HG03575 (cell line): Measurements from ENCODE around the gene NFATC1.

ENCODE experiments used
- ATAC-seq: cut with Tn5 transposase; IDR thresholded peaks from one replicate; pipeline ENCODE4 v1.9.1; 2021; ENCODE audit not compliant: unreplicated experiment, insufficient number of reproducible peaks, low FRiP score; ENCODE audit errors: extremely low read depth

Gene NFATC1

DNA sequence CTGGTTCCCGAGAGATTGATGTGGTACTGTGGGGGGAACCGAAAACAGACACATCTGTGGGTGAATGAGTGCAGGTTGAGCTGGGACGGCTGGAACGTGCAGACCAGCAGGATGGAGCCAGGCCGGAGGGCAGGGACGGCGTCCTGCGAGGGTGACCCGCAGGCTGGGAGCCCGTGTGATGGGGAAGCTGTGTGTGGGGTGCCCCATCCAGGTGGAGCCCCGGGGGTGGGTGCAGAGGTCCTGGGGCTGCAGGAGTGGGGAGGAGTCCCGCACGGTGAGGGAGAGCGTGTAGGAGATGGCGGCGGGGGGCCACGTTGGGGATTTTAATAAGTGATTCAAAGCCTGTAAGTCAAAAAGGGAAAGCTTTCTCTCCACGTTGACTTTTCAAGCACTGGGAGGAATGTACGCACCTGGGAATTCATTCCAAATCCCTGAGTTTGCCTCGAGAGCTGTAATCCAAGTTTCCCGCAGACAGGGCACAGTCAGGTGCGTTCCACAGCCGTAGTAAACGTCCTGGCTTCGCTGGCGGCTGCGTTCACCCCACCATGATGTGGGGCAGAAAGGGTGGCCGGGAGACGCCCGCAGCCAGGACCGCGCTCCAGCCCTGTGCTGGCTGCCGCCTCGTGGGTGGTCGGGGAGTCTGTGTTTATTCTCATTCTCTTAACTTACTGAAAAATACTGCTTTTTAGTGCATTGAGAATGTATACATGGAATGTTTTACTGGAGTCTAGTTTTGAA, 54.0 kb downstream of the NFATC1 start:
- ATAC-seq, result no peak

DNA sequence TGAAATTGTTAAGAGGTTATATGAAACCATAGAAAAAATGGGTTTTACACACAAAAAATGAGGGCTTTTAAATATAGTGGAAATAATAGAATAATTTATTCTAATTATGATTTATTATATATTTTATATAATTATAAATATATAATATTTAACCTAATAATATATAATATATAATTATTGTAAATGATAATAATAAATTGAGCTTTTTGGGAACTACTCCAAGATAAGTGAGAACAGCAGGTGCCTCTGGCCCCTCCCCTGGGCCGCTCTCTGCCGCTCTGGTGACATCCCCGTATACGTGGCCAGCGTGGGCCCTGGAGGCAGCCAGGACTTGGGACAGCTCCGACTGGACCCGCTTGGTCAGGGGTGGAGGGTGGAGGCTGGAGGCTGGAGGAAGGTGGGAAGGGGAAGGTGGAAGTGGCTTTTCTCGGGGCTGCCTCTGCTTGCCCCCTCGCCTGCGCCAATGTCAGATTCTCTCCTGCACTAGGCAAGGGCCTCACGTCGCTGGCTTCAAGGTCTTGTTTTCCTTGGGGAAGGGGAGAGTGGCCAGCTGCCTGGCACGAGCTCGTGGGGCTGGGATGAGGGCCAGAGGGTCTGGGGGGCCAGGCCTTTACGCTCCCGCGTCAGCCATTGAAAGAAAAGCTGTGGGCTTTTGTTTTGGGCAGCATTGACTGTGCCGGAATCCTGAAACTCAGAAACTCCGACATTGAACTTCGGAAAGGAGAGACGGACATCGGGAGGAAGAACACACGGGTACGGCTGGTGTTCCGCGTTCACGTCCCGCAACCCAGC, 54.8 kb downstream of the NFATC1 start:
- ATAC-seq, result no peak

DNA sequence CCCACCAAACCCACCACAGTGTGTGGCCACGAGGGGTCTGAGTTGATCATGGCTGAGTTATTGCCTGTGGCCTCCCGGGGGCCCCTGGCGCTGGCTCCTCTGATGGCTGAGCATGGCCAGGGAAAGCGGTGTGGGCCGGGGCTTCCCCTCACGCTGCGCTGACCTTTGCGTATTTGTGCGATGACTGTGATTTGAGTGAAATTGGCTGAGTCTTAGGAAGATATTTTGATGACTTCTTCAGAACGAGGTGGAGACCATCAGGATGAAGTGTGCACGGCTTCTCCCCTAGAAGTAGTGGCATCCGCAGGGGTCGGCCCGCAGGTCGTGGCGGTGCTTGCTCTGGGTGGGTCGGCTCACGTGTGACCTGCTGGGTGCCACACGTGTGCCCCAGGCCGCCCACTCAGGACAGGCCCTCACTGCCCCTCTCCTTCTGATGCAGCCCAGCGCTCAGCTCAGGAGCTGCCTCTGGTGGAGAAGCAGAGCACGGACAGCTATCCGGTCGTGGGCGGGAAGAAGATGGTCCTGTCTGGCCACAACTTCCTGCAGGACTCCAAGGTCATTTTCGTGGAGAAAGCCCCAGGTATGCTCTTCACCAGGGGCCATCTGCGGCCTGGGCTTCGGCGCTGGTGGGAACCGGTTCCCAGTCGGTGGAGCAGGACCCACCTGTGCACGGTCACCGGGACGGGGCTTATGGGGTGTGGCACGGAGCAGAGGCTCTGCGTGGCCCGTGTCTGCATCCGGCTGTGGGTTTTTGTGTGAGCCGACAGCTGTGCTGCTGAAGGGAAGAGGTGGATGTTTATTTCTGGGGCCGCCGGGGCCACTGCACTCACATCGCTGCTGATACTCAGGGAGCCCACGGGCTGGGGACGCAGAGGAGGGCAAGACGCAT, 55.8 kb downstream of the NFATC1 start:
- no peak for ATAC-seq

DNA sequence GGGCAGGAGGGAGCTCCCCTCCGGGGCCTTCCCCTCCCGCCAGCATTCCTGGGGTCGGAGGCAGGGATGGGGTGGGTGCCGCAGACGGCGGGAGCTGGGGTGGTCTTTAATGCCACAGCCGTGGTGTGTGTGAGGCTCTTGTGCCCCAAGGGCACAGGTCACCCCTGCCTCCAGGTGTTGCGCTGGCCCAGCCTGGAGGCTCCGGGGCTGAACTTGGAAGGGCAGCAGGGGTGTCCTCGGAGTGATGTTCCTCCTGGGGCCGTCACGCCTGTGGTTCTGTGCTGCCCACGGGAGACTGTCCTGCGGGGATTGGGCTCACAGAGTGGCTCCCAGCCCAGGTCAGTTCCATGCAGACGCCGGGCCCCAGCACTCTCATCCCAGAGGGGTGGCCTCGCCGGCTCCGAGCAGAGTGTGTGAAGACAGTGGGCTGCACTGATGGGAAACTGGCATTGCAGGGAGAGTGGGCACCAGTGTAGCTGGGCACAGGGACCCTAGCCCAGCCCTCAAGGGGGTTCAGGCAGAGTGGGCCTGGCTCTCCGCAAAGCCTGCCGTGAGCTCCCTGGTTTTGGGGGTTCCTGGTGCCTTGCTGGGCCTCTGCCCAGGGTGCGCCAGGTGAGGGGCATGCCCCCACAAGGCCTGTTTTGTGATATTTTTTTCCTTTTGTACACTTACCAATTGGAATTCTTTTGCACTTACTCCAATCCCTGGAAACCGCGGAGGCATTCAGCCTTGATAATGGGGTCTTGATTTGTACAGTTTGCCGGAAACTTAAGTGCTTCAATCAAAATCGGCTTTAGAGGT, 56.7 kb downstream of the NFATC1 start:
- no peak for ATAC-seq

DNA sequence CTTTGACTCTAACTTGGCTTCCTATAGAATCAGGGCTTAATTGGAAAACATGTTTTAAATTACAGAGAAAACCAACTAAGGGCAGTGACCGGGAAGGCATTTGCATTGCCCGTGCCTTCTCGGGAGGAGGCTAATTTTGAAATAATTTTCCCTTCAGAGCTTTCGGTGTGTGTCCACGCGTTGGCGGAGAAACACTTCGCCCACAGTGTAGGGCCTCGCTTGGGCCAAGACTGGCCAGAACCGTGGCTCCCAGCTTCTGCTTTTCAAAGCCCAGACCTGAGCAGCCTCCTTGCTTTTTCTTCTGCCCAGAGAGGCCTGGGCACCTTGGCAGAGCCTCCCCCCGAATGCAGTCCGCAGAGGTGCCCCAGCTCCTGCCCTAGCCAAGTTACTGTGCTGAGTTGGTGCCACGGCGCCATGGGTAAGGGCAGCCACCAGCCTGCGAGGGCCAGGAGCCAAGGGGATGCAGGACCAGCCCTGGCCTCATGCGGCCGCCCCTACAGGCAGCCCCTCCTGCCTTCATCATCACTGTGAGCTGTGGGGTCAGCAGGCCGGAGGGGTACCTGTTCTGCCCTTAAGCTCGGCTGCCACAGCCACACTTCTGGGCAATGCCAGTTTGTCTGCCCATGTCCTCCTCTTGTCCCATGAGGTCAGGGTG, 57.4 kb downstream of the NFATC1 start:
- no peak for ATAC-seq

DNA sequence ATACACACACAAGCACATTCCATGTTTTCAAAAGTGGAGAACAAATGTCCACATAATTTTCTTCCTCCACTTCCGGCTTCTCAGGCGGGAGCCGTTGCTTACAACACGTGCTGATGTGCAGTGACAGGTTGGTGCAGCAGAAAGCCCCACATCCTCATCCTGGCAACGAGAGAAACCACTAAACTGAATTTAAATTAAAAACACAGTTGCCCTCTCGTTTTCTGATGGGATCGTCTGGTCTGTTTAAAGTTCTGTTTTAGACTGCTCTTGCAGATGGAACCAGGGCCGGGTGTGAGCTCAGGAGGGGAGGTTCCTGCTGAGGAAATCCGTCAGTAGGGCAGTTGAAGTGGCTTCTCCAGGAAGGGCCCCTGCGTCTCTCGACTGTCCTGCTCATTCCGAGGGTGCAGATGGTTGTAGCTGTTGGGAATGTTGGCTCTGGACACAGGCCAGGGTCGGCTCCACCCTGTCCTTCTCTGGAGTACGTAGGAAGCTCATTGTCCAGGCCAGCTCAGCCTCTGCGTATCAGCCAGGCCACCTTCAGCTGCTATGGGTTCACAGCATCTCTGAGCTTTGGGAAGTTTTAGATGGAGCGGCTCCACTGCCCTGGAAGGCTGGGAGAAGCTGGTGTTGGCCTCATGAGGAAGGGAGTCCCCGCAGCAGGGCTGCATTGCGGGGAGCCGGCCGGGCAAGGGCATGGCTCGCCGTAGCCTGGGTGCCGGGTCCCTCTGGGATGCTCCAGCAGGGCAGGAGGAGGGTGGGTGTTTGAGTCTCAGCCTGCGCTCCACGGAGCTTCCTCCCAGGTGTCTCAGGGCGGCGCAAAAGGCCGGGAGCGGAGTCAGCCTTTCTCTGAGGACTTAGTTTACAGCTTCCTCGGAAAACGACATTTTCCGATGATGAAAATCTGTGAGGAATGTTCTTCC, 58.3 kb downstream of the NFATC1 start:
- ATAC-seq, result no peak

GRCh38 chr18:79455261-79455660, 59.5 kb downstream of the NFATC1 start:
- ATAC-seq, result no peak

DNA sequence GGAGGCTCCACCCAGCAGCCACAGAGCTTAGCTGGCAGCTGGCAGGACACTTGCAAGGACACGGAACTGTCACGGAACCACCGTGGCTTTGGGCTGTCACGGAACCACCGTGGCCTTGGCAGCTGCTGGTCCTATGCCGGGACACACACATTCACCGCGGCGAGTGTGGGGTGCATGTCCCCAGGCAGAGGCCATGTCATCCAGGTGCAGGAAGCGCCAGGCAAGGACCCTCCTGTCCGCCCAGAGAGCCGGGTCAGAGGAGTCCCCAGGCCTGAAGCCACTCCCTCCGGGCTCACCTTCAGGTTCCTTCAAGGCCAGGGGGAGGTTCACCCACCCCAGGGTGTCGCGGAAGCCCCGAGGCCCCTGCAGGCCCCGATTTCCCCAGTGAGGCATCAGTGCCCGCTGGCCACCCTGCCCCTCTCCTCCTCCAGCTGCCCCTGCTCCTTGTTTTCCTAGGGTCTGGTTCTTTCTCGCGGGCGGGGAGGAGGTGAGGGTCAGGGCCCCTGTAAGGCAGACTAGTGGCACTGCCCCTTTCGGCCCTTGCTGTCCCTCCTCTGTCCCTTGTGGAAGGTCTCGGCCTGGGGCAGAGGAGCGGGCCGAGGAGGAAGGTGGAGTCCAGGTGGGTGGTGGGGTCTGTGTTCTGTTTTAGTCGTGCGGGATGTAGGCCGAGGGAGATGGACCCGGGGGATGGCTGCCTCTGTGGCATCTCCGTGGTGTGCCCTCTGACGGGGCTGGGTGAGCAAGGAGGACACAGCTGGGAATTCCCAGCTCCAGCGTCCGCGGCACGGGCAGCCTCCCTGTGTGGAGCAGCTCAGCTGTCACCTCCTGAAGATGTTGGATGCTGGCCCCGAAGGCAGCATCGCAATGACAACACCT, 60.6 kb downstream of the NFATC1 start:
- ATAC-seq, result no peak

DNA sequence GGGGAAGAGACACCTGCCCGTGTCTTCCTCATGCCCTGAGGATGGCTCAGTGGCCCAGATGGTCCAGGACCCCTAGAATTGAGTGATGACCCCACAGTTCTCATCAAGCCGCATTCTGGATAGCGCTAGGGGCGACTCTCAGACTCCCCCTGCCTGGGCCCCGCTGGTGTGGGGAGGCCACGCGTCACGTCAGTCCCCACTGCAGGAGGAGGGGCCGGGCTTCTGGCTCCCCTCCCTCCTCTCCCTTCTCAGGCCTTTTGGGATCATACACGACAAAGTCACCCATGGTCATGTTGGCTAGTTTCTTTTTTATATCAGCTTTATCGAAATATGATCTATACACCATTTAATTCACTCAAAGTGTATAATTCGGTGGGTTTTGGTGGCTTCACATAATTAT, 61.5 kb downstream of the NFATC1 start:
- ATAC-seq, result no peak

DNA sequence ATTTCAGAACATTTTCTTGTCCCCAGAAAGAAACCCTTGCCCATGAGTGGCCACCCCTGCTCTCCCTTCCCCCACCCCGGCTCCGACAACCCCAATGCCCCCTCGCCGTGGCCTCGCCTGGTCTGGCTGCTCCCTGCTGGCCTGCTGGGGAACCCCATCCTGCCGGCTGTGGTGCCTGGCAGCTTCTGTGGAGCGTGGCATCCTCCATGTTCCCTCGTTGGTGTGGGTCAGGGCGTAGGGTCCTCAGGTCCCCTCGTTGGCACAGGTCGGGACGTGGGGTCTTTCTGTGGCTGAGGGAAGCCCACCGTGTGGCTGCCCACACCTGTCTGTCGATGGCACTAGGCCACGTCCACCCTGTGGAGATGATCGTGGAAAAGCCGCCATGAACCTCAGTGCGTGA, 61.9 kb downstream of the NFATC1 start:
- no peak for ATAC-seq

GRCh38 chr18:79458131-79458838, 62.6 kb downstream of the NFATC1 start:
- ATAC-seq, result no peak

DNA sequence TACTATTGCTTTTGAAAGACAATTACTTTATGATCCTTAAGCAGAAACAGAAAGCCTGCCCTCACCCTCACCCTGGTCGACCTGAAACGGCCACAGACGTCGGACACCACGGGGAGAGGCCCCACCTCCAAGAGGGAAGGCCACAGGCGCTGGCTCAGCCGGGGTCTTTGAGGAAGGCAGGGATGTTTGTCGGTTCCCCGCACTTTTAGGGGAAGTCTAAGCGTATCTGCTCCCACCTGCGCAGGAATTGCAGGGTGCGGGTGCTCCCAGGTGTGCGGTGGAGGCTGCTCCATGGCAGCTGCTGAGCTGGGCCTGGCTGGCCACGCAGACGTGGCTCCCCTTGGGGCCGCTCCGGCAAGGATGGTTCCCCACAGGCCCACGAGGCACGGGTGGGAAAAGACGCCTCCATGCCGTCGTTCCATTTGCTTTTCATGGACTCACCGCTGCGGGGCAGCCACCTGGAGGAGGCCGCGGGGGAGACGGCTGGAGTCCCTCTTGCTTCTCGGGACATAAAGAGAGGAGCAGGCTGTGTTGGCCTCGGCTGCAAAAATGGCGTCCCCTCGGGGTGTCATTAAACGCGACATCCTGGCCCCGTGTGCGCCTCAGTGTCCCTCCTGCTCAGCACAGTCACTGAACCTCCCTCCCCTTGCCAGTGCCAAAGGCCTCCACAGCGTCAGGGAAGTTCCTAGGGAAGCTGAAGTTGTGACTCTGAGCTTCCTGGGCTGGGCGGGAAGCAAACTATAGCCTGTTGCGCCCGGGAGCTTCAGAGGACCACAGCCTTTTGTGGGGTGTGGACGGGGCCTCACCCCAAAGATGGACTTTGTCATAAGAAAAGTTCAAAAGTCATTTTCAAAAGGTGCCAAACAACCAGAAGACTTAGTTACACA, 63.4 kb downstream of the NFATC1 start:
- no peak for ATAC-seq

GRCh38 chr18:79459946-79460480, 64.3 kb downstream of the NFATC1 start:
- no peak for ATAC-seq

- ATAC-seq, result peak; percentile 50
These were observed 65.0 kb downstream of the NFATC1 start for GRCh38 chr18:79460481-79461300.
